ENCODE results near the gene INHBB.

Gene INHBB

GRCh38 chr2:120374821-120375220 is 28.9 kb downstream of the INHBB start:
- H3F3A ChIP-seq (ENCODE audit: insufficient read depth, low read length), result no peaks in the 10 kb centered on the region
- no peaks in the 10 kb centered on the region for H3K9me2 ChIP-seq (replicated peaks; ENCODE audit: insufficient read depth, low read length)
- H3K27ac ChIP-seq (ENCODE audit: low read length), result no peak overlapping the region
- TF ChIP-seq CTCF (IDR thresholded peaks at IDR 0.05; ENCODE audit: low read length) (no peak), EZH2 (optimal IDR thresholded peaks at IDR 0.05; ENCODE audit: low read depth, low read length) (no peak), EZH2phosphoT487 (IDR thresholded peaks at IDR 0.05; ENCODE audit: low read length) (no peak)
- no peak for DNase-seq
- H4K20me1 ChIP-seq (ENCODE audit: insufficient read depth, low read length), result no peaks in the 10 kb centered on the region
- no peaks in the 10 kb centered on the region for H3K36me3 ChIP-seq (replicated peaks; ENCODE audit: insufficient read depth, low read length)
- no peak overlapping the region for H2AFZ ChIP-seq (ENCODE audit: low read length)
- no peak overlapping the region for H3K4me2 ChIP-seq (ENCODE audit: low read depth, low read length)
- no peaks in the 10 kb centered on the region for H3K4me1 ChIP-seq (ENCODE audit: low read length)
- no peaks in the 10 kb centered on the region; the same call in 1 of the 2 replicates for H3K27me3 ChIP-seq (replicated peaks; ENCODE audit: insufficient read depth, low read length)
- H3K9me3 ChIP-seq (replicated peaks; ENCODE audit: insufficient read depth, low read length), result no peaks in the 10 kb centered on the region
- no peak overlapping the region for H3K4me3 ChIP-seq (ENCODE audit: low read length)
- no peak overlapping the region for H3K9ac ChIP-seq (ENCODE audit: low read length)
- no peaks in the 10 kb centered on the region for H3K79me2 ChIP-seq (ENCODE audit: low read length)

DNA sequence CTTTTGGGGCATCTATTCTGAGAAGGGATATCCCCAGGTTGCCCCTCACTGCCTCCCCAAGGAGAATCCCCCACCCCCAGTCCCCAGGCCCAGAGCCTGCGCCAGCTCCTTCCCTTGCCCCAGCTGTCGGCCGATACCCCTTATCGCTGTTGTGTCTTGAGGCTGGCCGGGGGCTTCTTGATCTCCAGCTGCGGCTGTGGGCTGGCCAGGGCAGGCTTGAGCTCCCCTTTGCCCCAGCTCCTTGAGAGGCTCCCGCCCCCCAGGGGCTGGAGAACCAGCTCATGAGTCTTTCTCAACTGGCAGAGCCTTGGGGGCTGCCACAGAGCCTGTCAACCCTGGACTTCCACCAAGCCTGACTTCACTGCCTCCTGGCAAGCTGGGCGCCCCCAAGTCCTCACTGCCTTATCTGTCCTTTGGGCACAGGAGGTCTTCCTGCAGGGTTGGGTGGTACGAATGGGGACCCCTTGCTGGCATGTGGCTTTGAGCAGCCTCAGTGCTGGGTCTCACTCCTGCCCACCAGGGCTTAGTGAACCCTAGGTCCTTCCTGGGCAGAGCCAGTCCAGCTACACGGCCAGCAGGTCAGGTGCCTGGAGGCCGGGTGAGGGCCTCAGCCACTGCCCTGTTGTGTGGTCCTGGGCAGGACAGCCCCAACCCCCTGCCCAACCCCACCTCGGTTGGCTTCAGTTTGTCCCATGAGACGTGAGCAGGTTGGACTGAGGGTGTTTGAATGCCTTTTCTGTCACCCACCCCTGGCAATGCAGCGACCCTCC is 29.5 kb downstream of the INHBB start:
- Histone ChIP-seq H3K4me3 (ENCODE audit: low read length) (no peak overlapping the region), H2AFZ (ENCODE audit: low read length) (no peak overlapping the region), H3K4me1 (ENCODE audit: low read length) (no peaks in the 10 kb centered on the region), H4K20me1 (ENCODE audit: insufficient read depth, low read length) (no peaks in the 10 kb centered on the region), H3K4me2 (ENCODE audit: low read depth, low read length) (no peak overlapping the region), H3K27me3 (replicated peaks; ENCODE audit: insufficient read depth, low read length) (no peaks in the 10 kb centered on the region; the same call in 1 of the 2 replicates), H3F3A (ENCODE audit: insufficient read depth, low read length) (no peaks in the 10 kb centered on the region), H3K27ac (ENCODE audit: low read length) (no peak overlapping the region), H3K9ac (ENCODE audit: low read length) (no peak overlapping the region), H3K79me2 (ENCODE audit: low read length) (no peaks in the 10 kb centered on the region), H3K9me3 (replicated peaks; ENCODE audit: insufficient read depth, low read length) (no peaks in the 10 kb centered on the region), H3K9me2 (replicated peaks; ENCODE audit: insufficient read depth, low read length) (no peaks in the 10 kb centered on the region), H3K36me3 (replicated peaks; ENCODE audit: insufficient read depth, low read length) (no peaks in the 10 kb centered on the region)
- DNase-seq, result no peak
- no peak for TF ChIP-seq EZH2phosphoT487 (IDR thresholded peaks at IDR 0.05; ENCODE audit: low read length)
- TF ChIP-seq CTCF (IDR thresholded peaks at IDR 0.05; ENCODE audit: low read length), result no peak
- no peak for TF ChIP-seq EZH2 (optimal IDR thresholded peaks at IDR 0.05; ENCODE audit: low read depth, low read length)

- Histone ChIP-seq H3K9ac (ENCODE audit: low read length) (no peak overlapping the region), H3K36me3 (replicated peaks; ENCODE audit: insufficient read depth, low read length) (no peaks in the 10 kb centered on the region), H2AFZ (ENCODE audit: low read length) (no peak overlapping the region), H3K27ac (ENCODE audit: low read length) (no peak overlapping the region), H3K79me2 (ENCODE audit: low read length) (no peaks in the 10 kb centered on the region), H3K4me1 (ENCODE audit: low read length) (no peaks in the 10 kb centered on the region), H3F3A (ENCODE audit: insufficient read depth, low read length) (no peaks in the 10 kb centered on the region), H3K9me2 (replicated peaks; ENCODE audit: insufficient read depth, low read length) (no peaks in the 10 kb centered on the region), H3K27me3 (replicated peaks; ENCODE audit: insufficient read depth, low read length) (no peaks in the 10 kb centered on the region; the same call in 1 of the 2 replicates), H3K9me3 (replicated peaks; ENCODE audit: insufficient read depth, low read length) (no peaks in the 10 kb centered on the region), H4K20me1 (ENCODE audit: insufficient read depth, low read length) (no peaks in the 10 kb centered on the region), H3K4me2 (ENCODE audit: low read depth, low read length) (no peak overlapping the region), H3K4me3 (ENCODE audit: low read length) (no peak overlapping the region)
- DNase-seq, result no peak
- TF ChIP-seq EZH2 (optimal IDR thresholded peaks at IDR 0.05; ENCODE audit: low read depth, low read length), result no peak
- TF ChIP-seq EZH2phosphoT487 (IDR thresholded peaks at IDR 0.05; ENCODE audit: low read length), result no peak
- TF ChIP-seq CTCF (IDR thresholded peaks at IDR 0.05; ENCODE audit: low read length), result no peak
These were observed 30.2 kb downstream of the INHBB start for GRCh38 chr2:120376101-120376500.
